ENCODE measurements around the gene HLA-DRB1.
A peak's percentile ranks its signal among the peaks of the same experiment; 100 is the strongest.
"Not testable (repeated sequence)": the region's sequence is repeated elsewhere in the genome, so short reads cannot be mapped to it uniquely, and the experiment has no call there.

The HLA-DRB1 gene

GRCh38 chr6:32554116-32554965 is 35.3 kb downstream of the HLA-DRB1 start:
- Histone ChIP-seq H3K4me3 (ENCODE audit: low read length) (no peak overlapping the region), H3K36me3 (ENCODE audit: control insufficient read depth, insufficient read depth, low read length, severe bottlenecking) (no peaks in the 10 kb centered on the region), H3K9me3 (ENCODE audit: control insufficient read depth, low read length) (no peaks in the 10 kb centered on the region), H3K9ac (ENCODE audit: low read length) (no peak overlapping the region), H3K4me1 (ENCODE audit: control insufficient read depth, insufficient read depth, low read length) (no peaks in the 10 kb centered on the region), H3K27me3 (replicated peaks; ENCODE audit: control insufficient read depth, insufficient read depth, low read length) (peaks cover 6% of the 10 kb centered on the region)
- DNase-seq (ENCODE audit: low read depth) = no peak

- Histone ChIP-seq H3K9me3 (ENCODE audit: control insufficient read depth, low read length) (no peaks in the 10 kb centered on the region), H3K9ac (ENCODE audit: low read length) (no peak overlapping the region), H3K4me1 (ENCODE audit: control insufficient read depth, insufficient read depth, low read length) (no peaks in the 10 kb centered on the region), H3K36me3 (ENCODE audit: control insufficient read depth, insufficient read depth, low read length, severe bottlenecking) (no peaks in the 10 kb centered on the region), H3K4me3 (ENCODE audit: low read length) (no peak overlapping the region), H3K27me3 (replicated peaks; ENCODE audit: control insufficient read depth, insufficient read depth, low read length) (no peaks in the 10 kb centered on the region)
- no peak for DNase-seq (ENCODE audit: low read depth)
Observed at GRCh38 chr6:32553037-32553742, 36.5 kb downstream of the HLA-DRB1 start.

- H3K4me1 ChIP-seq (ENCODE audit: control insufficient read depth, insufficient read depth, low read length) = no peaks in the 10 kb centered on the region
- H3K9ac ChIP-seq (ENCODE audit: low read length) = no peak overlapping the region
- no peak for DNase-seq (ENCODE audit: low read depth)
- H3K4me3 ChIP-seq (ENCODE audit: low read length) = no peak overlapping the region
- no peaks in the 10 kb centered on the region for H3K36me3 ChIP-seq (ENCODE audit: control insufficient read depth, insufficient read depth, low read length, severe bottlenecking)
- H3K9me3 ChIP-seq (ENCODE audit: control insufficient read depth, low read length) = no peaks in the 10 kb centered on the region
- no peaks in the 10 kb centered on the region for H3K27me3 ChIP-seq (replicated peaks; ENCODE audit: control insufficient read depth, insufficient read depth, low read length)
Observed at GRCh38 chr6:32551410-32551809, 38.2 kb downstream of the HLA-DRB1 start.

GRCh38 chr6:32539839-32540238 is 49.8 kb downstream of the HLA-DRB1 start:
- H3K27me3 ChIP-seq (replicated peaks; ENCODE audit: control insufficient read depth, insufficient read depth, low read length) = no peaks in the 10 kb centered on the region
- H3K36me3 ChIP-seq (ENCODE audit: control insufficient read depth, insufficient read depth, low read length, severe bottlenecking) = no peaks in the 10 kb centered on the region
- H3K9me3 ChIP-seq (ENCODE audit: control insufficient read depth, low read length) = peaks cover 7% of the 10 kb centered on the region
- no peaks in the 10 kb centered on the region for H3K4me1 ChIP-seq (ENCODE audit: control insufficient read depth, insufficient read depth, low read length)
- DNase-seq (ENCODE audit: low read depth) = no peak
- no peak overlapping the region for H3K9ac ChIP-seq (ENCODE audit: low read length)
- no peak overlapping the region for H3K4me3 ChIP-seq (ENCODE audit: low read length)

GRCh38 chr6:32530431-32530793 is 59.2 kb downstream of the HLA-DRB1 start:
- H3K4me3 ChIP-seq (ENCODE audit: low read length); DNase-seq (ENCODE audit: low read depth); H3K36me3 ChIP-seq (ENCODE audit: control insufficient read depth, insufficient read depth, low read length, severe bottlenecking); H3K27me3 ChIP-seq (replicated peaks; ENCODE audit: control insufficient read depth, insufficient read depth, low read length); H3K4me1 ChIP-seq (ENCODE audit: control insufficient read depth, insufficient read depth, low read length); H3K9me3 ChIP-seq (ENCODE audit: control insufficient read depth, low read length); H3K9ac ChIP-seq (ENCODE audit: low read length): not testable (repeated sequence)

- Histone ChIP-seq H3K9ac (ENCODE audit: low read length) (no peak within 1 kb of the TSS), H3K9me3 (ENCODE audit: control insufficient read depth, low read length) (no peaks in the 10 kb centered on the region), H3K4me3 (ENCODE audit: low read length) (peak within 1 kb of the TSS; percentile 70), H3K36me3 (ENCODE audit: control insufficient read depth, insufficient read depth, low read length, severe bottlenecking) (no peaks in the 10 kb centered on the region), H3K27me3 (replicated peaks; ENCODE audit: control insufficient read depth, insufficient read depth, low read length) (no peaks in the 10 kb centered on the region), H3K4me1 (ENCODE audit: control insufficient read depth, insufficient read depth, low read length) (no peaks in the 10 kb centered on the region)
- DNase-seq (ENCODE audit: low read depth) = no peak
Observed at GRCh38 chr6:32529697-32530430, 59.8 kb downstream of the HLA-DRB1 start, which contains the start of gene HLA-DRB5. TSS of gene HLA-DRB5 (minus strand) at chr6:32530287. CDS start at chr6:32530224, 63 bp downstream.

Measured in adipocyte (in vitro differentiated cells).